HG03460 (cell line): Measurements from ENCODE around the gene TMEM63C.
"Not testable (repeated sequence)": the region's sequence is repeated elsewhere in the genome, so short reads cannot be mapped to it uniquely, and the experiment has no call there.

ENCODE experiments used
- ATAC-seq: cut with Tn5 transposase; IDR thresholded peaks from one replicate; pipeline ENCODE4 v1.9.1; 2021; ENCODE audit not compliant: unreplicated experiment

TMEM63C gene

GRCh38 chr14:77155083-77155482, 26.5 kb upstream of the TMEM63C start:
- no peak for ATAC-seq

- no peak for ATAC-seq
Measured at GRCh38 chr14:77157740-77158139, 23.9 kb upstream of the TMEM63C start.

DNA sequence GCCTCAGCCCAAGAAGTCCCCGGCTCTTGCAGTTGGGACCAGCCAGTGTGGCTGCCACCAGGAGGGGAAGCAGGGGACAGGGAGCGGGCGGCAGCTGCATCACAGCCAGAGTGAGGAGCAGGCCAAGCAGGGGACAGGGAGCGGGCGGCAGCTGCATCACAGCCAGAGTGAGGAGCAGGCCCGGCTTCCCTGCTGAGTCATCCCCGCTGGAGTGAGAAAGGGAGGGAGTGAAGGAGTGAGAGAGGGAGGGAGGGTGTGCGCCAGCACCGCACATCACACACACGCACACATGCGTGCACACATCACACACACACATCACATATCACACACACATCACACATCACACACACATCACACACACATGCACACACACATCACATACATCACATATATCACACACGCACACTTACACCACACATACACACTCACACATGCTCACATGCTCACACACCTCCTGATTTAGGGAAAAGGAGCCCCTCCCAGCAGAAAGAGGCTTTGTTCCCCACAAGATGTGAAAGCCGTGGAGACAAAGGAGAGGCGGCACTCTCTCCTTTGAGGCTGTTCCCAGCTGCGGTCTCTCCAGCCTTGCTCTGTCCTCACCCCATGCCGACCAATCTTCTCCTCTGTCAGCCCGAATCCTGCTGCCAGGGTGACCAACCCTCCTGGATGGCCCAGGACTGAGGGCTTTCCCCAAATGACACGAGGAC, 23.3 kb upstream of the TMEM63C start:
- ATAC-seq, result no peak

DNA sequence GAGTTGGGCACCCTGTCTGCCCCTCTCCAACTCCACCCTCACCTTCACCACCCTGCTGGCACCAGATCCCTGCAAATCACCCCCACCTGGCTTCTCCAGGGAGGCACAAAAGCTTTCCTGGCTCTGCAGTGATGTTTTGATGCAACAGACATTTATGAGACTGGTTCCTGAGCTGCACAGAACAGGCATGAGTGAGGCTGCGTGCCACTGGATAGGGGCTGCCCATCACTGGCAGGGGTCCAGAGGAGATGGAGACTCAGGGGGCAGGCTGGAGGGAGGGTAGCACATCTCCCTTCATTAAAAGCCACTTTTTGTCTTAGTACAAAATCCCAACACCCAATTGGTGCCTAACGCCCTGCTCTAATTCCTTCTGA, 22.7 kb upstream of the TMEM63C start:
- ATAC-seq, result no peak

DNA sequence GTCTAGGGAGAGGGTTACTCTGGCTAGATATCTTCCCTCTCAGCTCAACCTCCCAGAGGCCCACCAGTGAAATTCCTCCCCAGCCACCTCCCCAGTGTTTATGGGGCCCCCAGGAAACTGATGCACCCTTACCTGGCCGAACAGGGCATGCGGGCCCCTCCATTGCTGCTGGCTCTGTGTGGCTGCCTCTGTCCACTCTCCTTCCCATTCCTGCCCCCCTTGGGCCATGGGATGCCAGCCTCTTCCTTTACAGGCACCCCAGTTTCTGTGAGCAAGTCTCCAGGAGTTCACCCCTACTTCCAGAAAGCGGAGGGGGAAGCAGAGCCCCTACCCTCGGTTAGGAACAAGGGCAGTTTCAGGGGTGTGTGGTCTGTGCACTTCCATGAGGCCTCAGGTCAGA, 20.6 kb upstream of the TMEM63C start:
- no peak for ATAC-seq

- ATAC-seq, result no peak
Measured at GRCh38 chr14:77170045-77170444, 11.6 kb upstream of the TMEM63C start.

DNA sequence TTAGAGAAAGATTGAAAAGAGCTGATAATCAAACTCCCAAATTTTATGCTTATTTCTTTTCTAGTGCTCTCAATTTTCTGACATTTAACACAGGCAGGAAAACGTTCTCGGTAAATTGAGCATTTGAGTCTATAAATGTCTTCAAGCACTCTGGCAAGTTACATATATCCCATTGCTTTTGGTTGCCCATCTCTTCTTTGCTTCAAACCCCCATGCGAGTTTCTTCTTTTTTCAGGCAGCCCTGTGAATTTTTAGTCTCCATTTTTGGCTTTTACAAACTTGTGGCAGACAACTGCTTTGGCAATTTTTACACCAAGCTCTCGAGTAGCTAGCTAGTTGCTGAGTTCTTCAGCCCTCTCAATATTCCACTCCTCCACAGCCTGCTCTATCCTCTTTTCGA, 8.7 kb upstream of the TMEM63C start:
- ATAC-seq, result no peak

DNA sequence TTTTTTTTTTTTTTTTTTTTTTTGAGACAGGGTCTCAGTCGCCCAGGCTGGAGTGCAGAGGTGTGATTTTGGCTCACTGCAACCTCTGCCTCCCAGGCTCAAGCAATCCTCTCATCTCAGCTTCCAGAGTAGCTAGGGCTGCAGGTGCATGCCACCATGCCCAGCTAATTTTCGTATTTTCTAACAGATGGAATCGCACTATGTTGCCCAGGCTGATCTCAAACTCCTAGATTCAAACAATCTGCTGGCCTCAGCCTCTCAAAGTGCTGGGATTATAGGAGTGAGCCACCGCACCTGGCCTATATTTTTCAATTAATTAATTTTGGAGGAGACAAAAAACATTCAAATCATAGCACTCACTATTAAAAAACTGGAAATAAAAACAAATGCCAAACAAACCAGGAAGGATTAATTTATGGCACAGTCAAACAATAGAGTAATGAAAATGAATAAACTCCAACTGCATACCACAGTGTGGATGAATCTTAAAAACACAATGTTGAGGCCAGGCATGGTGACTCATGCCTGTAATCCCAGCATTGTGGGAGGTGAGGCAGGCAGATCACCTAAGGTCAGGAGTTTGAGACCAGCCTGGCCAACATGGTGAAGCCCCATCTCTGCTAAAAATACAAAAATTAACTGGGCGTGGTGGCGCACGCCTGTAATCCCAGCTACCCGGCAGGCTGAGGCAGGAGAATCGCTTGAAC, 7.5 kb upstream of the TMEM63C start:
- not testable (repeated sequence) for ATAC-seq

DNA sequence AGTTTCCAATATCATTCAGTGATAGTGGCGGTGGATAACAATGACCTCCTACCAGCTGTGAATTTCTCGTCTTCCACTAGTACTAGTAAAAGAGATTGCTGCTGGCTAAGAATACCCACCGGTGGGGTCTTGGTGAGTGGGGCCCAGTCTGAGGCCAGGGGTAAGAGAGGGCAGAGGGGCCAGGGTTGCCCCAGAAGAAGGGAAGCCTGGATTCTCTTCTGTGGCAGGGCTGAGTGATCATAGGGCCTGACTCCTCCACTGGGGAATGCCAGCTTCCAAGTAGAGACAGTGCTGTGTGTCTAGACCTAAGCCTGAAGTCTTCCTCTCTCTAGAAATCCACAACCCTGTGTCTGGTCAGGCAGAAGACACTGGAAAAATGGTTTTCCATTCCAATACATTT, 5.8 kb upstream of the TMEM63C start:
- no peak for ATAC-seq

DNA sequence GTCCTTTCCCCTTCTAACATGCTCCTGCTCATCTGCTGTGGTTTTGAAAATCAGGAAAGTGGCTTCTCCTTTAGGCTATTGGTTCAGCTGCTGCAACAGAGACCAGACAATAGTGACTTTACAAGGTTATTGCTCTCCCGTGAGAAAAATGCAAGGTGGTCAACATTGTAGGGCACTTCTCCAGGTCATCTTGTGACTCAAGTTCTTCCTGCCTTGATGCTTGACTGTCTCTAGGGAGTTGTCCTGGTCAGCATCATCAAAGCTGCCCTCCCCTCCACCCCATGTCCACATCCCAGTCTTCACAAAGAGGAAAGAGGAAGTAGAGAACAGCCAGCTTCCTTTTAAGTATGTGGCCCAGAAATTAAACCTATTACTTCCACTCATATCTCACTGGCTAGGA, 3.9 kb upstream of the TMEM63C start:
- ATAC-seq, result no peak

DNA sequence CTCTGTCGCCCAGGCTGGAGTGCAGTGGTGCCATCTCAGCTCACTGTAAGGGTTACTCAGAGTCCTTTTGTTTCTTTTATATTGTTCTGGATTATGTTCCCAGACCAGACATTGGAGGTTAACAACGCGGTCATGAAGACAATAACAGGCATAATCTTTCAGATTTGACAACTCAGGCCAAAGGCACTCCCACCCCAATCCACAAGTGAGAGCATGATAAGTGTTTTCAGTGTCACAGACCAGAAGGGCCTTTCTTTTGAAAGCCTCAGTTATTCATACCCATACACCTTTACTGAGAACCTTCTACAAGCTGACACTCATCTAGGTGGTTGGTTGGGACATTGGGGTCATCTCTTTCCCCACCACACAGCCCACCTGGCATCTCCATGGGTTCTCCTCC, 2.9 kb upstream of the TMEM63C start:
- ATAC-seq, result no peak

DNA sequence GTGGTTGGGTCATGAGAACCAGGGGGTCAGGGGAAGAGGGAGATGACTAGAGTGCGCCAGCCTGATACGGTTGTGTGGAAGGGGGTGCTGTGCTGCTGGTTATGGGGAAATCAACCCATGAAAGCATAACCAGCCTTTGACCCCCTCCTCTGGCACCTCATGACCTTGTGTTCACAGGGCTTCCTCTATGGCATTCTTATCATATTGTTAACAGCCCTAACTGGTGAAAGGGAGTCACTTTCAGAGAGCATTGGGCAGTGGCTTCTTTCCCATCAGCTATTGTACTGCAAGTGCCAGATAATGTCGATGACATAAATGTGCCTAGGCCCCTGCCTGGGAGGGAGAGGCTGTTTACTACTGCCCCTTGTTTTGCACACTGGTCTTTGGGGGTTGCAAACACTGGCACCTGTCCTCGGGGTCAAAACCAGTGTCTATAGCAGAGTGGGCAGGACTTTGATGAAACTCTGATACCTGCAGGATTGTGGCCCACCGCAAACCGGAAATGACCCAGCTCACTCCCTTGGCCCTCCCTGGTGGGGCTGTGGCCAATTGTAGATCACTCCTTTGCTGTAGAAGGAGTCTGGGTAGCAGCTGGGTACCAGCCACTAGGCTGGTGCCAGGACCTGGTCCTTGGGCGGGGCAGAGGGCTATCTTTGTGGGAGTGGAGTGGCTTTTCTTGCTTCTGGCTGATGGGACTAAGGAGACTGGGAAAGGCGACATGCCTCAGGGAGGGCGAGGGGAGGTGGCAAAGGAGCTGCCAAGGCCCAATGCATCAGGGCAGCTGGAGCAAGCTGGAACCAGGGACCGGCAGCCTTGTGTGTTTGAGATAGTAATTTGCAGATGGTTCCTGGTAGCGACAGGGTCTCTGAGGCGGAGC, 634 bp upstream of the TMEM63C start:
- ATAC-seq, result peak; percentile 4

DNA sequence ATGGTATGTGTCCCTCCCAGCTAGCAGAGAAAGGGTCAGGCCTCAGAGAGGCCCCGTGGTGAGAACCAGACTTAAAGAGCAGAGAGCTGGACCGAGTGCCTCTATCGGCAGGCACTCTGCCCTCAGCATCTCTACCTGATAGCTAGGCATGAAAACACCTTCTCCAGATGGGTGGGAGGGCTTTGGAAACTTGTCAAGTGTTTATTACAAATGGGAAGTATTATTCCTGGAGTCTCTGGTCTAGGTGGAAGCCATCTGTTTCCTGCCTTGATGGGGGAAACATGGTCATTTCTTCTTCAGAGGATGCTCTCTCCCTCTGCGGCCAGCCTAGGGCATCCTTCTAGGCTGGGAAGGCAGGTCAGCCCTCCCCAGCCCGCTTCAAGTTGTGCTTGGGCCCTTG, 2.3 kb downstream of the TMEM63C start:
- no peak for ATAC-seq

DNA sequence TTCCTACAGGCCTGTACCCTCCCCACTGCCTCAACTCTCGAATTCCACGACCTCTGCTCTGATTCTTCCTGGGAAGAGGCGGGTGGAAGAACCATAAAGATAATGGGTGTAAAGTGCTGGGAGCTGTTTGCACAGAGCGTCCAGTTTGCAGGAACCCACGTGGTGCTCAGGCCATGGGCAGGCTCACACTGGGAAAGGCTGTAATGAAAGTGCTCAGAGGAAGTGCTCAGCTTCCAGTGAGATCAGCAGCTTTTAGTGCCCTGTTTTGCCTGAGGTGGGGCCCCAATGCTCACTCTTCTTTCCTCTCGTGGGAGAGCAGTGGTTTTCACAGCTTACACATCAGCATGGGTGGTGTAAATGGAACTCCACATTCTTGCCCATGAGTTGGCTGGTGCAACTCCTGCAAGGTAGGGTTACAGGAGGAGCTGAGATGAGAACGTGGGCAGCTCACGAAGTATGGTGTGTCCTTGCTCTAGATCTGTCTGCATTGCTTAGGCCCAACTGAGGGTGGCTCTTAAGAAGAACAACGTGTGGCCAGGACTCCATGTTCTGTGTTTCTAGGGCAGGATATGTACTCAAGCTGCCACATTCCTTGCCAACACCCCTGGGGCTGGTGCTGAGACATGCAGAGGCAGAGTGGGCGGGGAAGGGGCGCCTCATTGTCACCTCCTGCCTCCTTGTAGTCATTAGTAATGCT, 2.9 kb downstream of the TMEM63C start:
- ATAC-seq, result no peak

- ATAC-seq, result no peak
Measured at GRCh38 chr14:77185093-77185465, 3.5 kb downstream of the TMEM63C start.

- no peak for ATAC-seq
Measured at GRCh38 chr14:77186911-77187648, 5.5 kb downstream of the TMEM63C start.

DNA sequence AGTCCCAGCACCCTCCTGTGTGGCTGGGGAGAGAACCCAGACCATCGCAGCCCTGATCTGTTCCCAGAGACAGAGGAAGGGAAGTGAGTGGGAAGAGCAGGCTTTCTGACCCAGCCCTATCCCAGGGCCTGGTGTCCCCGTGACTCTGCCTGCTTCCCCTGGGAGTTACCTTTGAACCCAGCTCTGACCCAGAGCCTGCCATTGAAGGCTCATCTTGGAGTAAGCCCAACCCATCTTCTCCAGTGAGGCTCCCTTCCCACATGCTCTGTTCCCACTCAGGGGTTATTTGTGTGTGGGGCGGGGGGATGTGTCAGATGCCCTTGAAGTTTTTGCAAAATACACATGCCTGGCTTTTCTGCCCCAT, 6.0 kb downstream of the TMEM63C start:
- no peak for ATAC-seq

DNA sequence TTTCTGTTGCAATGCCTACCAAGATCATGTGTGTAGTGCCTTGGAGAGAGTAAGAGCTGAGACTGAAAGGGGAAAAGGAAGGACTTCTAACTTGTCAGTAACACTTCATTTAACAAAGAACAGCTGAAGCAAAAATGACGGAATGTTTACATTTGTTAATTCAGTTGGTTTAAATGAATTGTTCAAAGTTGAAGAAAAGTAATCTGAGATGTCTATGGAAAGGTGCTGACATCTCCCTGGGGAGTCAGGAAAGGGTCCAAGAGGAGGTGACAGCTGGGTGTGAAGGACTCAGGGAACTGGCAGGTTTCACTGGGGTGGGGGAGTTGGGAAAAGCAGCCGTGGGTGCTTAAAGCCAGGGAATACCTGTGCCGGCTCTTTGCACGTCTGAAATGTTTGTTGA, 7.9 kb downstream of the TMEM63C start:
- ATAC-seq, result no peak

GRCh38 chr14:77190977-77191376, 9.4 kb downstream of the TMEM63C start:
- no peak for ATAC-seq

DNA sequence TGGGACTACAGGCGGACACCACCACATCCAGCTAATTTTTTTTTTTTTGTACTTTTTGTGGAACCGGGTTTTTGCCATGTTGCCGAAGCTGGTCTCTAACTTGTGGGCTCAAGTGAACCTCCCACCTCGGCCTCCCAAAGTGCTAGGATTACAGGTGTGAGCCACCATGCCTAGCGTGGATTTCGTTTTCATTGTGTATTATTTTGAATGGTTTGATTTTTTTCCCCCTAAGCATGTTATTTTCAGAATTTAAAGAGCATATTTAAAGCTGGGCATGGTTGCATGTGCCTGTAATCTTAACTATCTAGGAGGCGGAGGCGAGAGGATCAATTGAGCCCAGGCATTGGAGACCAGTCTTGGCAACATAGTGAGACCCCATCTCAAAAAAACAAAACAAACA, 13.1 kb downstream of the TMEM63C start:
- no peak for ATAC-seq

GRCh38 chr14:77195766-77196165, 14.2 kb downstream of the TMEM63C start:
- ATAC-seq, result no peak
